Stimulated activated CD4-positive, alpha-beta T cell treated with anti-CD3 and anti-CD28 coated beads, TNF-alpha, amount 100 ng/mL, for 24 hours (primary cell): ENCODE results near the gene MKLN1.
"Not testable (repeated sequence)": the region's sequence is repeated elsewhere in the genome, so short reads cannot be mapped to it uniquely, and the experiment has no call there.

Experiments
- DNase-seq, 3 experiments: peaks; one replicate each; pipeline ENCODE4 v3.0.0-alpha.2; 2020; ENCODE audit warnings: low read depth in 3 of 3

MKLN1 gene

GRCh38 chr7:131312838-131313237 lies 14.8 kb upstream of the MKLN1 start:
- DNase-seq = no peak

GRCh38 chr7:131320603-131321002 lies 7.1 kb upstream of the MKLN1 start:
- no peak for DNase-seq

- DNase-seq = no peak
These were observed 6.0 kb upstream of the MKLN1 start for GRCh38 chr7:131321656-131322055.

- no peak for DNase-seq
These were observed 5.6 kb upstream of the MKLN1 start for GRCh38 chr7:131322061-131322460.

DNA sequence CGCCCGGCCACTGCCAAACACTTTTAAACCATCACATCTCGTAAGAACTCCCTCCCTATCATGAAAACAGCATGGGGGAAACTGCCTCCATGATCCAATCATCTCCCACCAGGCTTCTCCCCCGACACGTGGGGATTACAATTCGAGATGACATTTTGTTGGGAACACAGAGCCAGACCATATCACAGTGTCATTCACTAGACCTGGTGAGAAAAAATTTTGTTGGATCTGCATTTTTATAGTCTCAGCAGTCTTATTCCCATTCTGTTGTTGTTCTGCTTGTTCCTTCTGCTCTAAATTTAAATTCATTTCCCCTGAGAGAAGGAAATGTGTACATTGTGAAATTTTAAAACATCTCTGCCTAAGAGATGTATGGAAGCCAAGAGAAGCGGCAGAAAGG lies 4.8 kb upstream of the MKLN1 start:
- no peak for DNase-seq

- DNase-seq = no peak
These were observed 2.4 kb upstream of the MKLN1 start for GRCh38 chr7:131325179-131325840.

DNA sequence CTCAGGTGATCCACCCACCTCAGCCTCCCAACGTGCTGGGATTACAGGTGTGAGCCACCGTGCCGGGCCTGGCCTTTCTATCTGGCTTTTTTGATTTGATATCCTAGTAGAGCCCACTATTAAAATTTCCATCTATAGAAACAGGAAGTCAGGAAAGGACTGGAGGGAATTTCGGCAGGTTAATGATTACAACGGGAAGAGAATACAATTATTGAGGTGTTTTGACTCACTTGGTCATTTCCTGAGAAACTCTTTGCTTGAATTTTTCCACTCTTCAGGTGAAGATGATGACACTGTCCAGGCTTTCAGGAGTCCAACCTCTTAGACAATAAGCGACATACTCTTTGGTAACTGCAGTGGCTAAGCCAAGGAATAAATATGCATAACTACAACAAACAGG lies 1.1 kb upstream of the MKLN1 start:
- DNase-seq = no peak

DNA sequence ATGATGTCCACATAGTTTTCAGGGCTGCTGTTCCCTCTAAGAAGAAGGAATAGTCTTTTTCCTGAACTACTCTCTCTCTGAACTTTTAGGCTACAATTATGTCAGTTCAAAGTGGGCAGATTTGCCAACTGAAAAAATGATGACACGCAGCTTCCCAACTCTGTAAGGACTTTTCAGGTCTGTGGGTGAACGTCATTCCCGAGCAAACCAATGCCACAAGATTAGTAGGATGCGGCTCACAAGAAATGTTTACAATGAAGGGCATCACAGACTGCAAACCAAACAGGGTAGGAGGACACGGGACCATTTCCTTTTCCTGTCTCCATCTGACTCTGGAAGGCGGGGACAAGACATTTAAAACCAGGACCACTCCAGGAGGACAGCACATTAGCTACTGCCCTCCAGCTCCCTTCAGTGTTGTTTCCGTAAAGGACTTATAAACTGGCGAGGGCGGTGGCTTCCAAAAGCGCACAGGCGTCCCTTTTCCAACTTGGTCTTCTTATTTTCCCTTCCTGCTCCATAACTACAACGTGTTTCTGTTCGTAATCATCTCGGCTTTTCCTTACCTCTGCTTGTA lies 539 bp upstream of the MKLN1 start:
- DNase-seq = no peak

DNA sequence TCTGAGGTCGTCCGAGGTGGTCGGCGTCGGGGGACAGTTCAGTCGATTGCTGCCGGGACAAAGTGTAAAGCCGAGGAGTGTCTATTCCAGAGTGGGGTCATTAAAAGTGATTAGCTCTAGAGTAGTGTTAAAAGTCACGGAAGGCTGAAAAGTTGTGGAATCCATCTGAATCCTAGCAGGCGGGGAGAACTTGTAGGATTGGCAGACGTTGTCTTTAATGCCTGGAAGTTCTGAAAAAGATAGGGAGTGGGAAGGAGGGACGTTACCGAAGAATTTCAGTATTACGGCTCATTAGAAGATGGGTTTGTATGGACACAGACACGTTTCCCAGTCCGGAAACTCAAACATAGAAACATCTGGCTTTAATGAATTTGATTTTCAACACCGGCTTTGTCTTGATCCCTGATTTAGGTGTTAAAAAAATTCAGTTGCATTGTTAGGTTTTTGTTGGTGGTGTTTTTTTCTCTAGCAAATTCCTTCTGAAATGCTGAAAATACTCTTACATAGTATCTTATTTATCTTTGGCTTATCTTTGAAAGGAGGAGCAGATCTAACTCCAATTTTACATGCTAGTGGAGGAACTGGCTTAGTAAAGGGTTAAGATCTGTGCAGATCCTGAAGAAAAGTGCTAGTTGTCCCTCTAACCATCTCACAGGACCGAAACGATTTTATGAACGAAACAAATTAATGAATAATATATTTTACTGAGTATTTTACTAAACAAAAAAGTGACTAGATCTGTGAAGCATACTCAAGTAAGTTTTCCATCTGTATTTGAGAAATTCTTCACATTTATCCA lies 900 bp downstream of the MKLN1 start:
- no peak for DNase-seq

GRCh38 chr7:131329176-131329570 lies 1.5 kb downstream of the MKLN1 start:
- DNase-seq = no peak

- DNase-seq = no peak
These were observed 2.6 kb downstream of the MKLN1 start for GRCh38 chr7:131330299-131330698.

DNA sequence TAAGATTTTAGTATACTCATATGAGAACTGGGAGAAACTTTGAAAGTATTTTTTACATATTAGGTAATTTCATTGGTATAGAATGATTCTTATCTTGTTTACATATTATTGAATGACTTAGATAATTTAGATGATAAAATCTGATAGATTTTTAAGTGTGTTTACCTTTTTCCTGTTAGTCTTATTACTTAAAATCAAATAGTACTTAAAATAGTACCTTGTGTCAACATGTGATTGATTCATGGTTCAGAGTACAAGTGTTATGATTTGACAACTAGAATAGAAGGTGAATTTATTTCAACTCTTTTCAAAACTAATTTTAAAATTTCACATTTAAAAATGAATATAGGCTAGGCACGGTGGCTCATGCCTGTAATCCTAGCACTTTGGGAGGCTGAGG lies 4.1 kb downstream of the MKLN1 start:
- no peak for DNase-seq

DNA sequence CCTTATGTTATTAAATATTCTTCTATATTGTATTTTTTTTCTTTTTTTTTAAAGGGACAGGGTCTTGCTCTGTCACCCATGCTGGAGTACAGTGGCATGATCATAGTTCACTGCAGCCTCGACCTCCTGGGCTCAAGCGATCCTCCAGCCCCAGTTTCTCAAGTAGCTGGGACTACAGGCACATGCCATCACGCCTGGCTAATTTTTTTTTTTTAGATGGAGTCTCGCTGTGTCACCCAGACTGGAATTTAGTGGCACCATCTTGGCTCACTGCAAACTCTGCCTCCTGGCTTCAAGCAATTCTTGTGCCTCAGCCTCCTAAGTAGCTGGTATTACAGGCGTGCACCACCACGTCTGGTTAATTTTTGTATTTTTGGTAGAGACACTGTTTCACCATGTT lies 5.1 kb downstream of the MKLN1 start:
- not testable (repeated sequence) for DNase-seq

DNA sequence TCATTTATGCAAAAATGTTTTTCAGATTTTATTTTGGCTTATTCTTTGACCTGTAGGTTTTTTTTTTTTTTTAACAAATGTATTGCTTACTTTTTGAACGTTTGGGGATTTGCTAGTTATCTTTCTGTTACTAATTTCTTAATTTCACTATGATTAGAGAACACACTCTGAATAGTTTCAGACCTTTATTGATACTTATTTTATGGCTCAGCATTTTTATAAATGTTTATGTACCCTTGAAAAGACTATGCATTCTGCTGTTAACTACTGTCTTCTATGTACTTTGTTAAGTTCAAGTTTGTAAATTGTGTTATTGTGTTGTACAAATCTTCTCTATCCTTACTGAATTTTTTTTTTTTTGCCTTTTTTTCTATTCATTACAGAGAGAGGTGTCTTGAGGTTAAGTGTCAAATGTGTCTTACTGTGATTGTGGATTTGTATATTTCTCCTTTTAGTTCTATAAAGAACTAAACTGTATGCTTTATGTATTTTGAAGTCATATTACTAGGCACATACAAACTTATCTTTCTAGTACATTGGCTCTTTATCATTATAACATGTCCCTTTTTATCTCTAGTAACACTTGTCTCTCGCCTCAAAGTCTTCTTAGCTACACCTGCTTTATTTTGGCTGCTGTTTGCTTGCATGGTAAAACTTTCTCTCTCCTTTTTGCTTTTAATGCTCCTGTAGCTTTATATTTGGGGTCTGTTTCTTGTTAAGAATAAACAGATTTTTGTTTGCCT lies 8.1 kb downstream of the MKLN1 start:
- DNase-seq = no peak

DNA sequence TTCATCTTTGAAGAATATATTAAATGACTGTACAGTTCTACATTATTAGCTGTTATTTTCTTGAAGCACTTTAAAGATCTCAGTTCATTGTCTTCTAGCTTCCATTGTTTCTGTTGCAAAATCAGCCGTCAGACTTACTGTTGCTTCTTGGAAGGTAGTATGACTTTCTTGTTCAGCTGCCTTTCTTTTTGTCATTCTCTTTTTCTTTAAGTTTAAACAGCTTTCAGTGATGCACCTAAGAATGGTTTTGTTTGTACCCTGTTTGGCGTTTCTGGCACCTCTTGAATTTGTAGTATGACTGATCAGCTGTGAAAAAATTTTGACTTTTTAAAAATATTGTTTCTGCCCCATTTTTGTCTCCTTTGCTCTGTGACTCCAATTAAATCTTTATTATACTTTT lies 9.3 kb downstream of the MKLN1 start:
- DNase-seq = no peak

- DNase-seq = no peak
These were observed 10.5 kb downstream of the MKLN1 start for GRCh38 chr7:131338173-131338572.

DNA sequence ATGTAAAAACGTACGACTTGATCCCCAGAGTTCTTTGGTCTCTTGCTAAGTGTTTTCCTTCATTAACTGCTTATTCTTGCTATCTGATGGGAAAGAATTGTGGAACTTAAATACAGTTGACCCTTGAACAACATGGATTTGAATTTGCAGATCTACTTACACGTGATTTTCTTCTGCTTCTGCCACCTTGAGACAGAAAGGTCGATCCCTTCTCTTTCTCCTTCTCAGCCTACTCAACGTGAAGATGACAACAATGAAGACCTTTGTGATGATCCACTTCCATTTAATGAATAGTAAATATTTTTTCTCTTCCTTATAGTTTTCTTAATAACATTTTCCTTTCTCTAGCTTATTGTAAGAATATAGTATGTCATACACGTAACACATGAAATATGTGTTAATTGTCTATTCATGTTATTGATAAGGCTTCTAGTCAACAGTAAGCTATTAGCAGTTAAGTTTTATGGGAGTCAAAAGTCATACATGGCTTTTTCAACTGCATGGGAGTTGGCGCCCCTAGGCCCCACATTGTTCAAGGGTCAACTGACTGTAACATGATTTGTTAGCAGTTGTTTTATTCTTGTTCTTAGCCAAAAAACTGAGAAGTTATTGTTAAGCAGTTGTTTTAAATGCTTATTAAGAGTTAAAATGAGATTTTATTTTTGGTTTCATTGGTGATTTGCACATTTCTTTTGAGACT lies 11.2 kb downstream of the MKLN1 start:
- no peak for DNase-seq

- no peak for DNase-seq
These were observed 14.0 kb downstream of the MKLN1 start for GRCh38 chr7:131341690-131342089.

DNA sequence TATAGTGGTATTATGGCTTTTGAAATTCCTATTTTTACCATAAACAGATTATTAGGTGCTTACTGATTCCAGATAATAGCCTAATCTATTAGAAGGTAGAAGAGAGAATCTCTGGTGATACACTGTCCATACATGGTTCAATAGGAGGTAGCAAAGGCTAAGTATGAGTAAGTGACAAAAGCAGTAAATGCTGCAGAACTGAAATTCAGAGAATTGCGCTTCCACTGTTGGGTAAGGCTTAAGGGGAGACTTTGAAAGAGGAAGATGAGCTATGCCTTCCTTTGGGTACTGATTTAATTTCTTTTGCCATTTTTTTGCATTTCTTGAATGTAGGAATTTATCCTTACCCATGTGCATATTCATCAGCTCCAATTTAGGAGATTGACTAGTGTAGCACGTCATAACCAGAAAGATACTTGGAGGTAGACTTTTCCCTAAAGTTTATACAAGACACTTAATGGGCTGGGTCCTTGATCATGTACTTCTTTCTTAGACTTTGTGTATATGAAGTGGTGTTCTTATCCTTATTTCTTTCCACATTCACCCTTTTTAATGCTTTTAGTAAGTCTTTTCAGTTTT lies 15.3 kb downstream of the MKLN1 start:
- no peak for DNase-seq

DNA sequence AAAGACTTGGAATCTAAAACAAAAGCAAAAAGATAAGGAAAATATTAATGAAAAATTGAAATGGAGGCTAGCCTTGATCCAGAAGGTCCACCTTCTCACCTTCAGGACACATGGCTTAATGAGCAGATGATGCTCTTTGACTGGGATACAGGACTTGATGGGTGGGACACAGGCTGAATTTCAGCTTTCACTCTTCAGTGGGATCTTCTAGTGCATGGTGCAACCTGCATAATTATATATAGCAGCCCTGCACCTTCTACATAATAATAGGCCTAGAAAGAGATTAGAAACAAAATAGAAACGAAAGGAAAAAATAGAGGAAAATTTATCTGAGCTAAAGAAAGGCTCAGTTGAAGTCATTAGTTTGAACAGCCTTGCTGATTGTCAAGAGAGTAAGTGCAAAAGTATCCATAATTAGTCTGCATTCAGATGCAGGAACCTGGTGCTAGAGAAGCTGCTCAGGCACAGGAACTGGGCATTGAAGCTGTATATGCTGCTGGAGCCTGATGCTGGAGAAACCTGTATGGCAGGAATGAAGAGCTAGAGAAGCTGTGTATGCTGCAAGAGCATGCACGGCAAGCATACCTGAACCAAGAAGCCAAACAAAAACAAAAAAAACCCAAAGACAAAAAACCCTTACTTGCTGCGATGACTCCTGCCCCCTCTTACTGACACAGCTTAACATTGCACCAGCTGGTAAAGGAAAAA lies 19.4 kb downstream of the MKLN1 start:
- no peak for DNase-seq

DNA sequence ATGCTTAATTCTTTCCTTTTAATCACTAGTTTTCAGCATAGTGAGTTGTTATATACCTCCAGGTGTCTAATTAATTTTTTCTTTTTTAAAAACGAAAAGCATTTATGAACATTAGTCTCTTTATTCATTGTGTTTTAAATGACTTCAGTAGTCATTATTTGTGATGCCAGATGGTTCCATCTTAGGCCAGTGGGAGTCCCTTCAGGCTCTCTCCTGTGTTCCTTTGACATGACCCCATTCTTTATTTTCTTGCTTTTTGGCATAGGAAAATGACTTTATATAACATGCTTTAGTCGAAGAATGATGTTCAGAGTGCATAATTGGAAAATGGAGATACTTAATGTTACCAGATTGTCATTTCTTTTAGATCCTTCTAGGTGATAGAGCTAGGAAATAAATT lies 24.4 kb downstream of the MKLN1 start:
- DNase-seq = no peak
